DLD1 (cell line): ENCODE data around the gene KCNAB2.

ENCODE experiments used
- in situ Hi-C: cut with HindIII; loops from 2 replicates; pipeline ENCODE4 v1.10.0; 2017; ENCODE audit warnings: low sequenced_read_pairs

The KCNAB2 gene

DNA sequence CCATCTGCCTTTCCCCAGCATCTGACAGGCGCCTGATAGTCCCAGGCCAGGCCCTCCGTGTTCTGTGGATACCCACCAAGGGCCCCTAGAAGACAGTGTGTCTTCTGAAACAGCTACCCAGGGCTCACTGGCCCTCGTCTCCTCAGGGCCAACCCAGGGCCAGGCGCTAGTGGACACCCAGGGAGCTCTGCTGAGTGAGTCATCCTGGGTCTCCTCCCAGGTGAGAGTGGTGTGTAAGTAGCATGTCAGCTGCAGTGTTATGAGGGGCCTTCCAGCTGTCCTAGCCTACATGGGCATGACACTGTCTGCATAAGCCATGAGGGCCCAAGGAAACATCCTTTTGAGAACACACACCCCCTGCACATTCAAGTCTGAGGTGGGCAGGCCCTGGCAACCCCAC is 97.7 kb downstream of the KCNAB2 start:
- in situ Hi-C loops, result no loop called here

DNA sequence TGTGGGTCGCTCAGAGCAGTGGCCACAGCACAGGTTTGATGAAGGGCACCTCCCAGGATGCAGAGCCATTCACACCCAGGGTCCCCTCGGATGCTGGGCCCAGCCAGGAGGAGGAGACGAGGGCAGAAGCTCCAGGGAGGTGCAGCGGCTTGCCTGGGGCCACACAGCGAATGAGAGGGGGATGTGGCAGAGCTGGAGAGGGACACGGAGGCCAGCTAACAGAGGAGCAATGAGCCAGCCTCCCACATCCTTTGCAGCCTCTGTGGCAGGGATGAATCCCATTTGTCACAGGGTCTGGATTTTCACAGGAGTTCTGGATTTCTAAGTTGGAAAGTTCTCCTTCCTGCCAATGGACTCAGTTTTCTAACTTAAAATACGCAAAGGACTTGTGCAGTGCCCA is 98.5 kb downstream of the KCNAB2 start:
- in situ Hi-C loops, result no loop called here

DNA sequence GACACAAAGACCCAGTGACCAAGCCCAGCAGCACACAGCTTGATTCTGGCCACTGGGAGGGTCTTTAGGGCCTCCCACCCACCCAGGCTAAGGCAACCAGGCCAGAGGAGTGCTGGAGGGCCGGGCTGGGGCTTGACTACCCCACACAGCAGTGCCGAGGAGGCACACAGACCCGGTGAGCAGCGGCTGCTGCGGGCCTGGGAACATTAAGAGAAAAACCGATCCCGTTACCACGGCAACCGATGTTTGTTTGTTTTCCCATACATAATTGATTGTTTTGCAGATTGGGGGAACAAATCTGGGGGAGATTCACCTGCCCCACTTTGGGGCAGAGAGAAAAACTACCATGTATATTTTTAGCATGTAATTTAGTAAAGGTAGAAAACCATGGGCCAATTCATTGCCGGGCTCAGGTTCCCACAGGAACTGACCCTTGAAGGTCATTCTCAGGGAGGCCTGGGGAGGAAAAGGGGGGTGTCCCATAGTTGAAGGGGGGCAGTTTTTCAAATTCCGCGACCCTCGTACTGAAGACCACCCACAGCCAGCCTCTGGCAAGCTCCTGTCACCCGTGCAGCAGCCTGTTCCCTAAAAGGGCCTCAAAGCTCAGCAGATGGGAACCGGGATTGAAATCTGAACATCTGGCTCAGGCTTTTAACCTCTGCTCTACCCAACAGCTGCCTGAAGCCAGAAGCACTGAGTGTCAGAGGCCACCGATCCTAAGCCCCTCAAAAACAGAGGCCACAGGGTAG is 99.1 kb downstream of the KCNAB2 start:
- in situ Hi-C loops, result no loop called here

DNA sequence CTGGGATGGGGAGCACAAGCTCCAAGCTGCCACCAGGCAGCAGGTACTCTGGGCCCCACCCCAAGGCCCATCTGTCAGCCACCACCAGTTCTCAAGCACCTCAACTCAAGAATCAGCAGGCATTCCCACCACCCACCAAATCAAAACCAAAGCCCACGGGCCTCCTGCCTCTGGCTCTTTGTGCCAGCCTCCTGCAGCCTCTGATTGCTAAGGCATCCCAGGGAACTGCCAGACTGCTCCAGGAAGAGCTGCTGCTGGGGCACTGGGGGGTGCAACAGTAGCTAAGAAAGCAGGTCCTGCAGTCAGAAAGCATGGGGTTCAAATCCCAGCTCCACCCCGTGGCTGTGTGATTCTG is 99.7 kb downstream of the KCNAB2 start:
- in situ Hi-C loops, result no loop called here

DNA sequence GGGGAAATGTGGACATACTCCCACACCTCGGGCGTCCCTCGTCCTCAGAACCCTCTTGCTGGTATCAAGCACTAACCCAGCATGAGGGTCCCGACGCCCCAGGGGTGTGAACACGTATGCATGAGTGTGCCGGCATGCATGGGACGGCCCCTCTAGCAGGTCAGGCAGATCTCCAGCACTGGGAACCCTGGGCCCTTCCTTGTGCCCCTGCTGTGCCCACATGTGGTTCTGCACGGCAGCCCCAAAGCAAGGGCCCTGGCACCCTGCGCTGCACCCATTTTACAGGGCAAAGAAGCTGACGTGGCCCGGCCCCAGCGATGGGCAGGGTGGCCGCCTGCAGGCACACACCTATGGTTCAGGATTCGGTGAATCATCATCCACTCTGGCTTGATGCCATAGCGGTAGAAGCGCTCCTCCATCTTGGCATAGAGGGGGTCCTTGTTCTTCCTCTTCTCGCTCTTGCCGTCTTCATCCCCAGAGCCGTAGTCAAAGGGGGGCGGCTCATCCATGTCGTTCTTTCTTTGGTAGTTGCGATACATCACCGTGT is 100.2 kb downstream of the KCNAB2 start:
- in situ Hi-C loops, result no loop called here

DNA sequence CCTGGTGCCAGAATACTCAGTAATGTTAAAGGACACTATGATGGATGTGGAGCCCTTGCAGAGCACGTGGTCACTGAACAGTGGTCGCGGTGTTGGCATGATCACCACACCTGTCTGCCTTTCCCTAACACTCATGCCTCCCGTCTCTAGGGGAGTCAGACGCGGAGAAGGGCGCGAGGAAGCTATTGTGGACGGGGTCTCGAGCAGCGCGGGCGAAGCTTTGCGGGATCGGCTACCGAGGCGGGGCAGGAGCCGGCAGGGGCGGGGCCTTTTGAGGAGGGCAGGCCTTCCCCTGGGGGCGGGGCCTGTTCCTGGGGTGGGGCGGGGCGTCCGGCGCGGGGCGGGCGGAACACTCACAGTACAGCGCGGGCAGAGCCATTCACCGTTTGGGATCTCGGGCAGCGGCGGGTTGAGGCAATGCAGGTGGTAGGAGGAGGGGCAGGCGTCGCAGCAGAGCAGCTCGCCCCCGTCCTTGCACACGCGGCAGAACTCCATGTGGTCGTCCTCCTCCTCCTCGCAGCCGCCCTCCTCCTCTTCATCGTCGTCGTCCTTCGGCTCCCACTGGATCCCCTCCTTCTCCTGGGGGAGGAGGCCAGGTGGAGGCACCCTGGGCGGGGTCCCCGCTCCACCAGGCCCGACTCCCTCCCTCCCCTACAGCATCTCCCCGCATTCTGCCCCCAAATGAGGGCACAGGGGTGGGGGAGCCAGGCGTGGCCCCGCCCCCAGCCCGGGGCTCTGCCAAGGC is 103.0 kb downstream of the KCNAB2 start:
- in situ Hi-C loops, result no loop called here

DNA sequence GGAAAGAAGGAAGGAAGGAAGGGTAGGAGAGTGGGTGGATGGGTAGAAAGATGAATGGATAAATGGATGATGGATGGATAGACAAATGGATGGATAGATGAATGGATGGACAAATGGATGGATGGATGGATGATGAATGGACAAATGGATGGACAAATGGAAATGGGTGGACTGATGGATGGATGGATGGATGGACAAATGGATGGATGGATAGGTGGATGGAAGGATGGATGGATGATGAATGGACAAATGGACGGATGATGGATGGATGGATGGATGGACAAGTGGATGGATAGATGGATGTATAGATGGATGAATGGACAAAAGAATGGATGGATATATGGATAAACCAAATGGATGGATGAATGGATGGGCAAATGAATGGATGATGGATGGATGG is 103.9 kb downstream of the KCNAB2 start:
- in situ Hi-C loops, result no loop called here

DNA sequence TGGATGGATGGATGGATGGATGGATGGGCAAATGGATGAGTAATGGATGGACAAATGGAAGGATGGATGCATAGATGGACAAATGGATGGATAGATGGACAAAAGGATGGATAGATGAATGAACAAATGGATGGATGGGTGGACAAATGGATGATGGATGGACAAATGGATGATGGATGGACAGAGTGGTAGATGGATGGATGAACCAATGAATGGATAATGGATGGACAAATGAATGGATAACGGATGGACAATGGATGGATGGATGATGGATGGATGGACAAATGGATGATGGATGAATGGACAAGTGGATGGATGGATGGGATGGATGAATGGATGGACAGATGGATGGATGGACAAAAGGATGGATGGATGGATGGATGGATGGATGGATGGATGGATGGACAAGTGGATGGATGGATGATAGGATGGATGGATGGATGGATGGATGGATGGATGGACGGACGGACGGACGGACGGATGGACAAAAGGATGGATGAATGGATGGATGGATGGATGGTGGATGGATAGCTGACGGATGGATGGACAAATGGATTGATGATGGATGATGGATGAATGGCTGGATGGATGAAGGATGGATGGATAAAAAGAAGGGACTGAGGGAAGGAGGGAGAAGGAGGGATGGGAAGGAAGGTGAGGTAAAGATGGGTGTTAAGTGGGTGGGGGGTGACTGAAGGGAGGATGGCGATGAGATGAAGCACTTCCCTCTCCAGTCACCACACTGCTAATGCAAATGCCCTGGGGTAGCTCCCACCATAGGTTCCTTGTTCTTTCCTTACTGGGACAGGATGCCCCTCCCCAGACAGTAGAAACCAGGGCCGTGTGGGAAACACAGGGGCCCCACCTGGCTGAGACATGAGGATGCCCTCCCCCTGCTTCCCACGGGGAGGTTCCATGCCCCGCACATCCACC is 104.6 kb downstream of the KCNAB2 start:
- in situ Hi-C loops, result no loop called here
